WERI-Rb-1 (cell line): ENCODE measurements around the gene SPNS1.

ENCODE experiments used
- DNase-seq: peaks from one replicate; pipeline ENCODE4 v3.0.0-alpha.2; 2020
- H3K27ac ChIP-seq: fragments of 250-450 bp; sonication (Bioruptor Pico); 2 replicates; pipeline ENCODE4 v1.5.1; 2020; ENCODE audit warnings: mild to moderate bottlenecking, moderate library complexity
- H3K27me3 ChIP-seq: fragments of 250-450 bp; sonication (Bioruptor Pico); 2 replicates; pipeline ENCODE4 v1.5.1; 2021; ENCODE audit warnings: mild to moderate bottlenecking, low read depth, moderate library complexity; ENCODE audit not compliant: insufficient read depth, severe bottlenecking
- H3K36me3 ChIP-seq: fragments of 250-450 bp; sonication (Bioruptor Pico); 2 replicates; pipeline ENCODE4 v1.5.1; 2020; ENCODE audit warnings: mild to moderate bottlenecking, moderate library complexity
- H3K4me3 ChIP-seq: 2 replicates; pipeline ENCODE4 v1.5.1; 2011; ENCODE audit warnings: low read depth, mild to moderate bottlenecking, control low read depth, low read length
- H3K9me3 ChIP-seq: fragments of 250-450 bp; sonication (Bioruptor Pico); 2 replicates; pipeline ENCODE4 v1.5.1; 2021; ENCODE audit warnings: mild to moderate bottlenecking, moderate library complexity; ENCODE audit not compliant: severe bottlenecking
- TF ChIP-seq, protein P1 (sequence below): IDR thresholded peaks from 2 replicates; pipeline ENCODE4 v1.5.1; 2011; ENCODE audit warnings: low read depth, mild to moderate bottlenecking, control low read depth, inconsistent platforms, low read length

SPNS1 gene

DNA sequence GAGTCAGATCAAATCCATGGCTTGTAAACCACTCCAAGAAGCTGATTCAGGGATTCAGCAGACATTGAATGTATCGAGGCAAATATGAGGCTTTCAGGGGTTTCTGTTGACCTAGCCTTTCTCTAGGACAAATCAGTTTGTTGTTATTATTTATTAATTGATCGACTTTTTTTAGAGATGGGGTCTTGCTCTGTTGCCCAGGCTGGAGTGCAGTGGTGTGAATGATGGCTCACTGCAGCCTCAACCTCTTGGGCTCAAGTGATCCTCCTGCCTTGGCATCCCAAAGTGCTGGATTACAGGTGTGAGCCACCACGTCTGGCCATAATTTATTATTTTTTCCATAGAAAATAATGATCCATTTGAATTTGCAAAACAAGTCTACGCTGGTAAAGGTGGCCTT is 37.3 kb downstream of the SPNS1 start:
- DNase-seq = no peak
- Histone ChIP-seq H3K36me3 (no peaks in the 10 kb centered on the region), H3K27me3 (no peaks in the 10 kb centered on the region), H3K9me3 (no peaks in the 10 kb centered on the region), H3K27ac (no peak overlapping the region), H3K4me3 (no peak overlapping the region)
- TF ChIP-seq, protein P1, sequence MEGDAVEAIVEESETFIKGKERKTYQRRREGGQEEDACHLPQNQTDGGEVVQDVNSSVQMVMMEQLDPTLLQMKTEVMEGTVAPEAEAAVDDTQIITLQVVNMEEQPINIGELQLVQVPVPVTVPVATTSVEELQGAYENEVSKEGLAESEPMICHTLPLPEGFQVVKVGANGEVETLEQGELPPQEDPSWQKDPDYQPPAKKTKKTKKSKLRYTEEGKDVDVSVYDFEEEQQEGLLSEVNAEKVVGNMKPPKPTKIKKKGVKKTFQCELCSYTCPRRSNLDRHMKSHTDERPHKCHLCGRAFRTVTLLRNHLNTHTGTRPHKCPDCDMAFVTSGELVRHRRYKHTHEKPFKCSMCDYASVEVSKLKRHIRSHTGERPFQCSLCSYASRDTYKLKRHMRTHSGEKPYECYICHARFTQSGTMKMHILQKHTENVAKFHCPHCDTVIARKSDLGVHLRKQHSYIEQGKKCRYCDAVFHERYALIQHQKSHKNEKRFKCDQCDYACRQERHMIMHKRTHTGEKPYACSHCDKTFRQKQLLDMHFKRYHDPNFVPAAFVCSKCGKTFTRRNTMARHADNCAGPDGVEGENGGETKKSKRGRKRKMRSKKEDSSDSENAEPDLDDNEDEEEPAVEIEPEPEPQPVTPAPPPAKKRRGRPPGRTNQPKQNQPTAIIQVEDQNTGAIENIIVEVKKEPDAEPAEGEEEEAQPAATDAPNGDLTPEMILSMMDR = no peak

DNA sequence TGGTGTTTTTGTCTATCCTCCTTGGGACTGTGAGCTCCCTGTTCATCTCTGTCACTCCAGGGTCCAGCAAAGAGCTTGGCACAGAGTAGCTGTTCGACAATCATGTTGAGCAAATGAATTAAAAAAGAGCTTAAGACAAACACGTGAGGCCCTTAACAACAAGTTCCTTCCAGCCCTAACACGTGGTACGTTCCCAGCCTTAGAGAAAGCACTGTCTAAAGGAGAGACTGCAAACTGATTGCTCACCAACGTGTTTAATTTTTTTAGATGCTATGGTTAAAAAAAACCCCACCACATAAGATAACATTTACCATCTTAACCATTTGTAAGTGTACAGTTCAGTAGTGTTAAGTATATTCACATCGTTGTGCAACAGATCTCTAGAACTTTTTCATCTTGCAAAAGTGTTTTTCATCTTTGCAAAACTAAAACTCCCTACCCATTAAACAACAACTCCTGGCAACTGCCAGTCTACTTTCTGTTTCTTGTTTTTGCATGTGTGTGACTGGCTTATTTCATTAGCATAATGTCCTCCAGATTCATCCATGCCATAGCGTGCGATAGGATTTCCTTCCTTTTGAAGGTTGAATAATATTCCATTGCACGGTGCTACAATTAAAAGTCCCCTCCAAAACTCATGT is 38.5 kb downstream of the SPNS1 start:
- no peaks in the 10 kb centered on the region for H3K9me3 ChIP-seq
- H3K36me3 ChIP-seq = no peaks in the 10 kb centered on the region
- TF ChIP-seq, protein P1 = no peak
- H3K4me3 ChIP-seq = no peak overlapping the region
- no peak overlapping the region for H3K27ac ChIP-seq
- no peaks in the 10 kb centered on the region for H3K27me3 ChIP-seq
- no peak for DNase-seq

- H3K27ac ChIP-seq = peak overlapping the region; percentile 43
- no peaks in the 10 kb centered on the region for H3K27me3 ChIP-seq
- TF ChIP-seq, protein P1 = no peak
- no peaks in the 10 kb centered on the region for H3K9me3 ChIP-seq
- no peak overlapping the region for H3K4me3 ChIP-seq
- peak; percentile 40 for DNase-seq
- no peaks in the 10 kb centered on the region for H3K36me3 ChIP-seq
Measured at GRCh38 chr16:29014561-29015069, 40.0 kb downstream of the SPNS1 start.

- H3K36me3 ChIP-seq = no peaks in the 10 kb centered on the region
- TF ChIP-seq, protein P1 = no peak
- DNase-seq = no peak
- no peaks in the 10 kb centered on the region for H3K9me3 ChIP-seq
- no peak overlapping the region for H3K4me3 ChIP-seq
- no peaks in the 10 kb centered on the region for H3K27me3 ChIP-seq
- H3K27ac ChIP-seq = no peak overlapping the region
Measured at GRCh38 chr16:29022196-29022595, 47.6 kb downstream of the SPNS1 start.

DNA sequence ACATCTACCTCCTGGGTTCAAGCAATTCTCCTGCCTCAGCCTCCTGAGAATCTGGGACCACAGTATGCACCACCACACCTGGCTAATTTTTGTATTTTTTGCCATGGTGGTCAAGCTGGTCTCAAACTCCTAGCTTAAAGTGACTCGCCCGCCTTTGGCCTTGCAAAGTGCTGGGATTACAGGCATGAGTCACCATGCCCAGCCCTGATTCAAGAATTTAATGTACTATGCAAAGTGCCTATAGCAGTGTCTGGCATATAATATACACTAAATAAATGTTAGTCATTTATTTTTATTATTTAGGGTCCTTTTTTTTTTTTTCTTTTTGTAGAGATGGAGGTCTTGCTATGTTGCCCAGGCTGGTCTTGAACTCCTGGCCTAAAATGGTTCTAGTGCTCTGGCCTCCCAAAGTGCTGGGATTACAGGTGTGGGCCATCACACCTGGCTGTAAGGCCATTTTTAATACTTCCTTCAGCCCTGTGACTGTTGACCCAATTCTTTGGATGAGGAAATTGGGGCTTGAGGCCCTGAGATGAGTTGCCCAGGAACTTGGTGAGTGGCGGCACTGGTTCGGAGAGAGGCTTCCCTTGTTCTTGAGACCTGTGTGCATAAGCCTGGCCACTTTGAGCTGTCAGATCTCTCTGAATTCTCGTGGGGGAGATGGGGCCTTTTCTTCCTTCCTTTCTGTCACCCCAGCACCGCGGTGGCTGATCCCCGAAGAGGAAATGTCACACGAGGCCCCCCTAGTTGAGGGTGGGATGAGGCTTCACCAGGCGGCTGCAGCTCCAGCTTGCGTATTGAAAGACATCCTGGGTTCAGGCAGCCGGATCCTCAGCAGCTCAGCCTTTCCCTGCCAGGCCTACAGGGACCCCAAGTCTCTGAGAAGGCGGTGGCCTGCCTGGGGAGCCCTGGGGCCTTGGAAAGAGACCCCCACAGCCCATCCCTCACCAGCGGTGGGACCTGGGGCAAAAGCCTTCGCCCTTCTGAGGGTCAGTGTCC is 49.0 kb downstream of the SPNS1 start:
- Histone ChIP-seq H3K27me3 (no peaks in the 10 kb centered on the region), H3K9me3 (no peaks in the 10 kb centered on the region), H3K36me3 (no peaks in the 10 kb centered on the region), H3K4me3 (no peak overlapping the region), H3K27ac (no peak overlapping the region)
- DNase-seq = no peak
- TF ChIP-seq, protein P1 = no peak
